ENCODE measurements around the gene SERPINE2.

GRCh38 chr2:223949241-223949840 lies 89.7 kb downstream of the SERPINE2 start:
- TF ChIP-seq POLR2A (IDR thresholded peaks at IDR 0.05; ENCODE audit: low read length) (no peak), GATA1 (IDR thresholded peaks at IDR 0.05; ENCODE audit: low read depth, low read length) (no peak)

All from erythroblast (primary cell).